ENCODE results near the gene C16orf46.

The C16orf46 gene

GRCh38 chr16:81107511-81107910 lies 30.5 kb upstream of the C16orf46 start:
- TF ChIP-seq ZFX (IDR thresholded peaks at IDR 0.05) (no peak), CTCF (conservative IDR thresholded peaks at IDR 0.05) (no peak)
- no peak overlapping the region for H3K27ac ChIP-seq

GRCh38 chr16:81106826-81107503 lies 29.9 kb upstream of the C16orf46 start:
- H3K27ac ChIP-seq: no peak overlapping the region
- TF ChIP-seq CTCF (conservative IDR thresholded peaks at IDR 0.05): no peak
- TF ChIP-seq ZFX (IDR thresholded peaks at IDR 0.05): no peak

- H3K27ac ChIP-seq: no peak overlapping the region
- no peak for TF ChIP-seq ZFX (IDR thresholded peaks at IDR 0.05)
- TF ChIP-seq CTCF (conservative IDR thresholded peaks at IDR 0.05): no peak
These were observed 28.9 kb upstream of the C16orf46 start for GRCh38 chr16:81105946-81106345.

- H3K27ac ChIP-seq: no peak overlapping the region
- TF ChIP-seq CTCF (conservative IDR thresholded peaks at IDR 0.05): no peak
- TF ChIP-seq ZFX (IDR thresholded peaks at IDR 0.05): no peak
These were observed 24.7 kb upstream of the C16orf46 start for GRCh38 chr16:81101702-81102101.

GRCh38 chr16:81099958-81100357 lies 22.9 kb upstream of the C16orf46 start:
- no peak overlapping the region for H3K27ac ChIP-seq
- TF ChIP-seq ZFX (IDR thresholded peaks at IDR 0.05): no peak
- TF ChIP-seq CTCF (conservative IDR thresholded peaks at IDR 0.05): no peak

GRCh38 chr16:81097230-81097629 lies 20.2 kb upstream of the C16orf46 start:
- TF ChIP-seq CTCF (conservative IDR thresholded peaks at IDR 0.05) (no peak), ZFX (IDR thresholded peaks at IDR 0.05) (no peak)

GRCh38 chr16:81096715-81097208 lies 19.7 kb upstream of the C16orf46 start:
- H3K27ac ChIP-seq: peak overlapping the region; percentile 96

More at GRCh38 chr16:81097230-81097629, 20.2 kb upstream of the C16orf46 start:
- H3K27ac ChIP-seq: peak overlapping the region; percentile 96

More at GRCh38 chr16:81096715-81097208, 19.7 kb upstream of the C16orf46 start:
- no peak for TF ChIP-seq ZFX (IDR thresholded peaks at IDR 0.05)
- no peak for TF ChIP-seq CTCF (conservative IDR thresholded peaks at IDR 0.05)

Measured in C4-2B (cell line).